GM21786 (cell line): ENCODE data around the gene JPT2.
"Not testable (repeated sequence)": the region's sequence is repeated elsewhere in the genome, so short reads cannot be mapped to it uniquely, and the experiment has no call there.

ENCODE experiments used
- ATAC-seq: cut with Tn5 transposase; IDR thresholded peaks from one replicate; pipeline ENCODE4 v1.9.1; 2021; ENCODE audit not compliant: unreplicated experiment

JPT2 gene

GRCh38 chr16:1673424-1674151 is 4.5 kb upstream of the JPT2 start:
- ATAC-seq: no peak

- no peak for ATAC-seq
Measured at GRCh38 chr16:1674306-1674705, 3.8 kb upstream of the JPT2 start.

- no peak for ATAC-seq
Measured at GRCh38 chr16:1674751-1675664, 3.1 kb upstream of the JPT2 start.

- no peak for ATAC-seq
Measured at GRCh38 chr16:1676661-1677060, 1.4 kb upstream of the JPT2 start.

- no peak for ATAC-seq
Measured at GRCh38 chr16:1677339-1677738, 740 bp upstream of the JPT2 start.

GRCh38 chr16:1678500-1679098 is 520 bp downstream of the JPT2 start:
- no peak for ATAC-seq

GRCh38 chr16:1680361-1680760 is 2.3 kb downstream of the JPT2 start:
- no peak for ATAC-seq

GRCh38 chr16:1681032-1681431 is 3.0 kb downstream of the JPT2 start:
- ATAC-seq: no peak

- ATAC-seq: no peak
Measured at GRCh38 chr16:1687427-1688316, 9.6 kb downstream of the JPT2 start.

- ATAC-seq: no peak
Measured at GRCh38 chr16:1688807-1689560, 10.9 kb downstream of the JPT2 start.

GRCh38 chr16:1689853-1690252 is 11.8 kb downstream of the JPT2 start:
- no peak for ATAC-seq

- ATAC-seq: no peak
Measured at GRCh38 chr16:1690810-1691209, 12.7 kb downstream of the JPT2 start.

GRCh38 chr16:1691276-1691675 is 13.2 kb downstream of the JPT2 start:
- no peak for ATAC-seq

- no peak for ATAC-seq
Measured at GRCh38 chr16:1691956-1692355, 13.9 kb downstream of the JPT2 start.

GRCh38 chr16:1696863-1697262 is 18.8 kb downstream of the JPT2 start:
- no peak for ATAC-seq

- ATAC-seq: no peak
Measured at GRCh38 chr16:1698680-1699079, 20.6 kb downstream of the JPT2 start.

GRCh38 chr16:1700246-1700645 is 22.2 kb downstream of the JPT2 start:
- no peak for ATAC-seq

- no peak for ATAC-seq
Measured at GRCh38 chr16:1701216-1701878, 23.3 kb downstream of the JPT2 start.

GRCh38 chr16:1705324-1705687 is 27.2 kb downstream of the JPT2 start:
- not testable (repeated sequence) for ATAC-seq
